NCI-H748 (cell line): ENCODE data around the gene DOK4.

Experiments
- DNase-seq: peaks from one replicate; lab custom pipeline; 2025; ENCODE audit not compliant: unreplicated experiment; lab: John Stamatoyannopoulos, UW

DOK4 gene

GRCh38 chr16:57519796-57520360 is 33.6 kb upstream of the DOK4 start:
- peak; percentile 58 for DNase-seq

GRCh38 chr16:57518922-57519321 is 32.6 kb upstream of the DOK4 start:
- DNase-seq = no peak

GRCh38 chr16:57518520-57518919 is 32.2 kb upstream of the DOK4 start:
- DNase-seq = no peak

GRCh38 chr16:57517397-57518367 is 31.4 kb upstream of the DOK4 start:
- no peak for DNase-seq

GRCh38 chr16:57516773-57517172 is 30.5 kb upstream of the DOK4 start:
- no peak for DNase-seq

- DNase-seq = no peak
Observed at GRCh38 chr16:57516176-57516725, 30.0 kb upstream of the DOK4 start.

- no peak for DNase-seq
Observed at GRCh38 chr16:57514791-57515600, 28.7 kb upstream of the DOK4 start.

GRCh38 chr16:57514371-57514770 is 28.1 kb upstream of the DOK4 start:
- DNase-seq = no peak

GRCh38 chr16:57513371-57514102 is 27.2 kb upstream of the DOK4 start:
- no peak for DNase-seq

- no peak for DNase-seq
Observed at GRCh38 chr16:57512296-57513001, 26.2 kb upstream of the DOK4 start.

- DNase-seq = no peak
Observed at GRCh38 chr16:57510016-57510871, 24.0 kb upstream of the DOK4 start.

- DNase-seq = no peak
Observed at GRCh38 chr16:57509231-57509923, 23.1 kb upstream of the DOK4 start.

GRCh38 chr16:57508035-57508425 is 21.7 kb upstream of the DOK4 start:
- DNase-seq = no peak

GRCh38 chr16:57507136-57508034 is 21.1 kb upstream of the DOK4 start:
- DNase-seq = peak; percentile 21

- DNase-seq = no peak
Observed at GRCh38 chr16:57505169-57505568, 18.9 kb upstream of the DOK4 start.

GRCh38 chr16:57504491-57504890 is 18.2 kb upstream of the DOK4 start:
- DNase-seq = no peak

GRCh38 chr16:57504001-57504400 is 17.7 kb upstream of the DOK4 start:
- no peak for DNase-seq
